Frontal cortex (tissue), 4 donors: Measurements from ENCODE around the gene TCF7. TPM values are rescaled to one million over a fixed set of nuclear protein-coding genes. Genes with fewer than 3 reads are reported as not detected.
A peak's percentile ranks its signal among the peaks of the same experiment; 100 is the strongest.

ENCODE experiments used
- DNase-seq, 2 donors: peaks; one replicate each; pipeline ENCODE4 v3.0.0; 2012; ENCODE audit warnings: low spot score in 2 of 2
- FAIRE-seq: peaks from 2 replicates; lab custom pipeline; 2012; peaks lifted over from hg19 to GRCh38; lab: Jason Lieb, UNC
- total RNA-seq: library from RNA; depleted of rRNA; stranded (reverse); fragments of >200 nt; gene quantifications from one replicate; pipeline ENCODE4 v1.2.3, GENCODE V29; 2014
- donor health status: control.
- donor health status: control.
- donor health status: control.

Gene TCF7
- total RNA-seq = 0.41 TPM

- FAIRE-seq = no peak
- peak; percentile 88 to 98 for DNase-seq
These were observed at the start of gene TCF7 for GRCh38 chr5:134113902-134114875. TCF7 (plus strand) TSS chr5:134114681; CDS start chr5:134114907, 226 bp downstream.

GRCh38 chr5:134069553-134069952, 44.9 kb upstream of the TCF7 start:
- no peak for DNase-seq
- FAIRE-seq = no peak

GRCh38 chr5:134070725-134071613, 43.5 kb upstream of the TCF7 start:
- FAIRE-seq = no peak
- DNase-seq = peak in 1 of 2 donors; percentile 54

- FAIRE-seq = no peak
- DNase-seq = no peak
These were observed 42.8 kb upstream of the TCF7 start for GRCh38 chr5:134071614-134072207.

GRCh38 chr5:134072471-134073210, 41.8 kb upstream of the TCF7 start:
- FAIRE-seq = no peak
- no peak for DNase-seq

GRCh38 chr5:134073404-134073803, 41.1 kb upstream of the TCF7 start:
- FAIRE-seq (no peak), DNase-seq (no peak)

GRCh38 chr5:134075102-134075501, 39.4 kb upstream of the TCF7 start:
- FAIRE-seq (no peak), DNase-seq (no peak)

- no peak for DNase-seq
- FAIRE-seq = no peak
These were observed 36.4 kb upstream of the TCF7 start for GRCh38 chr5:134077926-134078580.

- FAIRE-seq (no peak), DNase-seq (no peak)
These were observed 34.5 kb upstream of the TCF7 start for GRCh38 chr5:134079748-134080581.

GRCh38 chr5:134082264-134082992, 32.1 kb upstream of the TCF7 start:
- FAIRE-seq (no peak), DNase-seq (no peak)

GRCh38 chr5:134083517-134083916, 31.0 kb upstream of the TCF7 start:
- FAIRE-seq (no peak), DNase-seq (no peak)

- FAIRE-seq (no peak), DNase-seq (no peak)
These were observed 30.4 kb upstream of the TCF7 start for GRCh38 chr5:134084022-134084565.

- DNase-seq (no peak), FAIRE-seq (no peak)
These were observed 29.9 kb upstream of the TCF7 start for GRCh38 chr5:134084570-134084969.

- FAIRE-seq = no peak
- DNase-seq = no peak
These were observed 29.1 kb upstream of the TCF7 start for GRCh38 chr5:134085411-134085810.

GRCh38 chr5:134086225-134086942, 28.1 kb upstream of the TCF7 start:
- DNase-seq (no peak), FAIRE-seq (no peak)

GRCh38 chr5:134086943-134087305, 27.6 kb upstream of the TCF7 start:
- no peak for FAIRE-seq
- DNase-seq = no peak

- DNase-seq (no peak), FAIRE-seq (no peak)
These were observed 26.2 kb upstream of the TCF7 start for GRCh38 chr5:134088291-134088690.
